OCI-M1 (cell line): ENCODE results near the gene ALKBH5.

Experiments
- DNase-seq: peaks from one replicate; lab custom pipeline; 2025; lab: John Stamatoyannopoulos, UW

ALKBH5 gene

DNA sequence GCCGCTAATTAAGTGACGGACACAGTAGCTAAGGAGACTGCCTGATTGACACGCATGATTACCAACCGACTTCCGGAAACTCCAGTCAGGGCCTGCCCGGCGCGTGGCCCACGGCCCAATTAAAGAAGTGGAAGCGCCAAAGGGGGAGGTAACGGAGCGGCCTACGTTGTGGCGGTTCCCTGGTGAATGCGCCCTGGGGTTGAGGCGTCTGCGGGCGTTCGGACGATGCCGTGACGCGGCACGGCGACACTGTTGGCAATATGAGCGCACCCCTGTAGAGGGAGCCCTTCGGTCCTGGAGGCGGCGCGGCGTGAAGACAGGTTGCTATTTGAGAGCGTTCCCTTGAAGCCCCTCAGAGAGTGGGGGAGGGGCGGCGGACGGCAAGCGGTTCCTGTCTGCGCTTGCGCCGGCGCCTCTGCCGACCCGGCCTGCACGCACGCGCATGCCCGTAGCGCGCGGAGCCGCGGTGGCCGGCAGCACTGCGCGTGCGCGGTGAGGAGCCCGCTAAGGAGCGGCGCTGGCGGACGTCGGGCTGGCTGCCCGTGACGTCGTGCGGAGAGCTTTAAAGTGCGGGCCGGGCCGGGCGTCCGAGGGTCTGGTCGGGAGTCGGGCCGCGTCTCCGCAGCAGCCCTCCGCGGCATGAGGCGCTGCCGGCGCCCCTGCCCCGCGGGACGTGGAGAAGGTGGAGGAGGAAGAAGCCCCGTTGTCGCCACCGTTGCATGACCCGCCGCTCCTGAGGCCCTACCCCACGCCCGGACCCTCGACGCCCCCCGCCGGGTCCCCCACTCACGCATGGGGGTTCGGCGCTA lies at the start of gene ALKBH5:
TSS of gene ALKBH5 (plus strand) at position 495 of the 809 bp plus-strand sequence. CDS start 416 bp downstream, outside the sequence.
- DNase-seq, result peak; percentile 99

GRCh38 chr17:18136357-18136756 lies 47.3 kb upstream of the ALKBH5 start:
- no peak for DNase-seq

DNA sequence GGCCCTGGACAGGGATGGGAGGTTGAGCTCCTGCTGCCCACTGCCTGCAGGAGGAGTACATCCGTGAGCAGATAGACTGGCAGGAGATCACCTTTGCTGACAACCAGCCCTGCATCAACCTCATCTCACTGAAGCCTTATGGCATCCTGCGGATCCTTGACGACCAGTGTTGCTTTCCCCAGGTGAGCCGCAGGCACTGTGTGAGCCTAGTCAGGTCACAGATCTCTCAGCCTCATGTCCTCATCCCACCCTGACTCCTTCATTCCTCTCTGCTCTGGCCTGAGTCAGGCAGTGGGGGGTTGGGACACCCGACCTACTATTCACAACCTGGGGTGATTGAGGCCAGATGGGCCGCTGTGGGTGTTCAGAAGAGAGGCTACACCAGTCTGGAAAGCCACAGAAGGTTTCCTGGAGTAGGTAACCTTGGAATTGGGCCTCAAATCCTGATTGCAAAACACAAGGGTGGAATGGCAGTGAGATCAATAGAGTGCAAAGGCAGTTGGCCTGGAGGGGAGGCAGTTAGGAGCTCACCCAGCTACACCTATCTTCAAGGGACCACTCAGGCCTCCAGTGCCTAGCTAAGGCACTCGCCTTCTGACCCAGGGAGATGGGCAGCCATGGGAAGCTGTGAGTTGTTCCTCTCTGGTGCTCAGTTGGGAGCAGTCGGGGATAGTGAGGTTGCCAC lies 45.4 kb upstream of the ALKBH5 start:
- no peak for DNase-seq

GRCh38 chr17:18139092-18139491 lies 44.5 kb upstream of the ALKBH5 start:
- no peak for DNase-seq

DNA sequence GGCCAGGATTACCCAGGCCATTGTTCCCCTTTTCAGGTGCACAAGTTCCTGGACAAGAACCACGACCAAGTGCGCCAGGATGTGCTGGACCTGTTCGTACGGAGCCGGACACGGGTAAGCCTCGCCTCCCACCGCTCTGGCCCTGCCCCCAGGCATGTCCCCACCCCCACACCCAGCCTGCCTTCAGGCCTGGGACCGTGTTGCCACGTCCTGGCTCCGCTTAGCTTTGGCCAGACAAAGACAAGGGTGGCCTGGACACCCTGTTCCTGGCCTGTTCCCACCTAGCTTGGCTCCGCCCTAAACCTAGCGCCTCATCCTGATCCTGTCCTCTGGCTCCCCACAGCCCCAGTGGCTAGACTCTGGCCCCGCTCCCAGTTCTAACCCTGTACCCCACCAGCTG lies 44.1 kb upstream of the ALKBH5 start:
- DNase-seq, result no peak

DNA sequence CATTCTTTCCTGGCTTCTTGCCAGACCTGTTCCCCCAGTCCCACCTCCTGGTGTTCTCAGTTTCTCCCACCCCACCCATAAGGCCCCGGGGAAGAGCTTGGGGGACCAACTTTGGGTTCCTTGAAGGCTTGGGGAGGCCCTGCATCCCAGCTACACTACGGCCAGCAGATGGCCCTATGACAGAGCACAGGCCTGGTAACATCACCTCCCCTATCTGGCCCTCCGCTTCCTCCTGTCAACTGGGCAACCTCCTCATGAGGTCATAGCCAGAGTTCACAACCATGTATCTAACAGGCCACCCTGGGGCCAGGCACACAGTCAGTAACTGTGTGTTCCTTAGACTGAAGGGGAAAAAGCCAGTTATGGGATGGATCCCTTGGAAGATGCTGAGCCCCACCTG lies 43.7 kb upstream of the ALKBH5 start:
- DNase-seq, result peak; percentile 27

DNA sequence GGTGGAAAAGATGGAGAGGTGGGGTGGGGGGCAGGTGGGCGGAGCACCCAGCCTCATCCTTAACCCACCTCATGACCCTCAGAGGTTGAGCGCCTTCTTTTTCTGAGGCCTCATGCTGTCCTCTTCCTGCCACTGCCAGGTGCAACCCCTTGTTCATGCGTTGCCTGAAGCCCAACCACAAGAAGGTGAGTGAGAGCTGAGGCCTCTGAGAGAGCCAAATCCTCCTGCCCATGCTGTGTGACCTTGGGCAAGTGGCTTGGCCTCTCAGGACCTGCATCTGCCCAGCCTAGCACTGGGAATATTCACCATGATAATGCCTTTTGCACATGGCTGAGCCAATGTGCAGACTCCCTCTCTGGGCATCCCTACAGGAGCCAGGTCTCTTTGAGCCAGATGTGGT lies 43.0 kb upstream of the ALKBH5 start:
- DNase-seq, result no peak

DNA sequence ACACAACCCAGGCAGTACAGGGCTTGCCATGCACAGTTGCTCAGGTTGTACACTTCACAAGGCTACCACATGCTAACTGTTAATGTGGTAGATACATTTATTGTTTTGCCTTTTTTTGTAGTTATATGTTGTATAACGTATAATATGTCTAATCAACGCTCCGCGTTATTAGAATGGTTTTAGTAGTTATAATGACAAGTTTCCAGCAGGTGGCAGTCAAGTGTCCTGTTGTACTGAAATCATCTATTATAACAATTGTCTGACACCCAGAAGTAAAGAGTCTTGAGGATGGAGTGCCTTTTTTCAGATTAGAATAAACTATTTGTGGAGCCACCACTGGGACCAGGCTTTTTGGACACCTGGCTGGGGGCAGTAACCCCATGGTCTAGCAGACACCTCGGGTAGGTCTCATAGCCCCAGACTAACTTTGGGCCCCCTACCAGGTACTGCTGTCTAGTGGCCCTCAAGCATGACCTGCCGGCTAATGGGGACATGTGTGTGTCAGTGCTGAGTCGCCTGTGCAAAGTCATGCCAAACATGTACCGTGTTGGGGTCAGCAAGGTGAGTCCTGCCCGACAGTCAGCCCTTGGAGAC lies 42.3 kb upstream of the ALKBH5 start:
- peak; percentile 73 for DNase-seq

DNA sequence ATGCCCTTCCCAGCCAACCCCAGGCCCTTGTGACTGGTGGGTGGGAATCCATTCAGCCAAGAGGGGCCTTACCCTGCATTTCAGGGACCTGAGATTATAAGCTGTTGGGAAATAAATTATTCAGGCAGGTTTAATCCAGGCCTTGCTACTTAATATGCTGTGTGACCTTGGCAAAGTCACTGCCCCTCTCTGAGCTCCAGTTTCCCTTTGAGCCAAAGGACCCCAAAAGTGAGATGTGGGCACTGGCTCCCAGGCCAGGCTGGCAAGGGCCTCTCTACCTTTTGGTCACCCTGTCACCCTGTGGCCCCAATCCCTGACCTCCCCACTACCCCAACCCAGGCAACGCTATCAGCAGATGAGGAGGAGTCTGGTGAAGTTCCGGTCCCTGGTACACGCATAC lies 41.2 kb upstream of the ALKBH5 start:
- no peak for DNase-seq

GRCh38 chr17:18143044-18143936 lies 40.3 kb upstream of the ALKBH5 start:
- peak; percentile 48 for DNase-seq

DNA sequence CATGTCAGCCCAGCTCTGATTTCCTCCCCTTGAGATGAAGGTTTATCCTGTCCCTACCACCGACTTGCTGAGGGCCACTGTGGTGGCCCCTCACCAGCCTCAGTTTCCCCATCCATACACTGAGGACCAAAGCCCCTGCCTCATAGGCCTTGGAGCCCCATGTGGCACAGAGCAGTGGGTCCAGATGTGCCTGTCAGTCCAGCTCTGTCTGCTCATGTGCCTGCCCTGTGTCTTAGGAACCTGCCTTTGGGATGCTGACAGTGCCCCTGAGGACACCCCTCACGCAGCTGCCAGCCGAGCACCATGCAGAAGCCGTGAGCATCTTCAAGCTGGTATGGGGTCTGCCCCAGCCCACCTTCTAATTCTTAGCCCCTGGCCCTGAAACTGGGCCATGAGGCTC lies 39.4 kb upstream of the ALKBH5 start:
- no peak for DNase-seq

- DNase-seq, result no peak
These were observed 38.8 kb upstream of the ALKBH5 start for GRCh38 chr17:18144855-18145254.

DNA sequence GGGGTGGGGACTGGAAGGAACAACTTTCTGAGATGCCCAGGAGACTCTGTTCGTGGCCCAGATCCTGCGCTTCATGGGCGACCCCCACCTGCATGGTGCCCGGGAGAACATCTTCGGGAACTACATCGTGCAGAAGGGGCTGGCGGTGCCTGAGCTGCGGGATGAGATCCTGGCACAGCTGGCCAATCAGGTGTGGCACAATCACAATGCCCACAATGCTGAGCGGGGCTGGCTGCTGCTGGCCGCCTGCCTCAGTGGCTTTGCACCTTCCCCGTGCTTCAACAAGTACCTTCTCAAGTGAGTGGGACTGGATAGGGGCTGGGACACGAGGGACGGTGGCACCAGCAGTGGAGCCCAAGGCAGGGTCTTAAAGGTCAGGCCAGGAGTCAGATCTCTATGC lies 37.8 kb upstream of the ALKBH5 start:
- DNase-seq, result no peak

DNA sequence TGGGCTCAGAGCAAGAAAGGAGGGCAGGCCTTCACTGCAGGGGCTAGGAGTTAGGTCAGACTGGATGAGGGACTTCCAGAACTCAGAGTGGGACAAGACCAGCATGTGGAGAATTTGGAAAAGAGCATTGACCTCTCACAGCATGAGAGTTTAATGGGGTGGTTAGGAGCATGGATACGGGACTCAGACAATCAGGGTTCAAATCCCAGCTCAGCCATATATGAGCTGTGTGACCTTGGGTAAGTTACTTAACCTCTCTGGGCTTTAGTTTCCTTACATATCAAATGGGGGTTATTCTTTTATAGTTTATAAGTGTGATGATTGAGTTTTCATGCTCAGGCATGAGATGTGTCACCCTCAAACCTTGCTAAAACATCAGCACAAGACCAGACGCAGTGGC lies 37.4 kb upstream of the ALKBH5 start:
- DNase-seq, result no peak

- no peak for DNase-seq
These were observed 36.6 kb upstream of the ALKBH5 start for GRCh38 chr17:18146980-18147379.

DNA sequence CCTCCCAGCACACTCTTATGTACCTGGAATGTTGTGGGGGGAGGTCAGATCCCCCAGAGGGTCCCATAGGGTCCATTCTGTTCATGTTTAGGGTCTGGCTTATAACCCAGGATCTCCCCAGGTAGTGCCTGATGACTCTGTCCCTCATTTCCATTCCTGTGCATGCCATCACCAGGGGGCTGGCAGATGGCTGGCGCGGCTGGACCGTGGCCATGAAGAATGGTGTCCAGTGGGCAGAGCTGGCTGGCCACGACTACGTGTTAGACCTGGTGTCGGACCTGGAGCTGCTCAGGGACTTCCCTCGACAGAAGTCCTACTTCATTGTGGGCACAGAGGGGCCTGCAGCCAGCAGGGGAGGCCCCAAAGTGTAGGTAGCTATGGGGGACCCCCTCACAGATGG lies 35.0 kb upstream of the ALKBH5 start:
- no peak for DNase-seq

GRCh38 chr17:18151290-18151689 lies 32.3 kb upstream of the ALKBH5 start:
- DNase-seq, result no peak

- DNase-seq, result no peak
These were observed 28.4 kb upstream of the ALKBH5 start for GRCh38 chr17:18155179-18155578.

GRCh38 chr17:18156171-18156975 lies 27.3 kb upstream of the ALKBH5 start:
- DNase-seq, result no peak

DNA sequence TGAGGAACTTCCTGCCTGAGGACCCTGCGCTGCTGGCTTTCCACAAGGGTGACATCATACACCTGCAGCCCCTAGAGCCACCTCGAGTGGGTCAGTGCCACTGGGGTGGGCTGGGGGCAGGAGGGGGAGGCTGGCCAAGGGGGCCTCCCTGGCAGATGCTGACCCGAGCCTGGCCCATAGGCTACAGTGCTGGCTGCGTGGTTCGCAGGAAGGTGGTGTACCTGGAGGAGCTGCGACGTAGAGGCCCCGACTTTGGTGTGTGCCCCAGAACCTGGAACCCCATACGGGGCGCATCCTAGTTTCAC lies 26.7 kb upstream of the ALKBH5 start:
- no peak for DNase-seq

DNA sequence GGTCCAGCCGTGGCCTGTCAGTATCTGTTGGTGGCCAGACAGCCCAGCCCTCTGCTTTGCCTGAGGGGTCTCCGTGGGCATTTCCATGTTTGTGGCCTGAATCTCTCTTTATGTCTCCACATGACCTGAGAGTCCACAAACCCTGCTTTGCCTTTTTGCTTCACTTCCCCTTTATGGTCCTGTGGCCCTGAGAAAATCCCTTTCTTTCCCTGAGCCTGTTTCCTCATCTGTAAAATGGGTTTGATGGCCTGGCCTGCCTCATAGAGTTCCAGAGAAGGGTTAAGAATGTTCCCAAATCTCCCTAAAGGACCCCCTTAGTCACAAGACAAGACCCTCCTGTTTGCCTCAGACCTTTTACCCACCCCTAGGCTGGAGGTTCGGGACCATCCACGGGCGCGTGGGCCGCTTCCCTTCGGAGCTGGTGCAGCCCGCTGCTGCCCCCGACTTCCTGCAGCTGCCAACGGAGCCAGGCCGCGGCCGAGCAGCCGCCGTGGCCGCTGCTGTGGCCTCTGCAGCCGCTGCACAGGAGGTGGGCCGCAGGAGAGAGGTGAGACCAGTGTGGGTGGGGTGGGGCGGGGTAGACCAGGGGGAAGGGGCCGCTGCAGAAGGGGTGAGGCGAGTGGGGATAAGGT lies 26.2 kb upstream of the ALKBH5 start:
- peak; percentile 2 for DNase-seq
